ENCODE data around the gene FLNB.

- TF ChIP-seq EZH2phosphoT487 (IDR thresholded peaks at IDR 0.05; ENCODE audit: low read length) (no peak), CTCF (IDR thresholded peaks at IDR 0.05; ENCODE audit: low read length) (no peak), EZH2 (optimal IDR thresholded peaks at IDR 0.05; ENCODE audit: low read depth, low read length) (no peak)
Observed at GRCh38 chr3:57981483-57982087, 26.6 kb upstream of the FLNB start.
